Body of pancreas (tissue), 4 donors: ENCODE data around the gene CAPN2. TPM values are rescaled to one million over a fixed set of nuclear protein-coding genes. Genes with fewer than 3 reads are reported as not detected.

Experiments
- ATAC-seq: fragments of 150-250 bp; one replicate; pipeline ENCODE4 v1.9.1; 2016
- DNase-seq, 4 donors: peaks; one replicate each; pipeline ENCODE4 v3.0.0-alpha.2; 2019
- H3K27ac ChIP-seq, 4 donors: fragments of 200-600 bp; sonication (generic); 1 replicate in 3 of 4; 2 replicates in 1 of 4; pipeline versions ENCODE4 v1.5.1 to v1.6.1; 2016 to 2019; ENCODE audit warnings: mild to moderate bottlenecking in 1 of 4, mixed read lengths in 1 of 4, moderate library complexity in 1 of 4
- H3K27me3 ChIP-seq, 2 donors: fragments of 200-600 bp; sonication (generic); one replicate each; pipeline ENCODE4 v1.6.0; 2016; ENCODE audit warnings: mild to moderate bottlenecking in 1 of 2
- H3K36me3 ChIP-seq, 2 donors: fragments of 200-600 bp; sonication (generic); replicated peaks in 1 of 2; 2 replicates each; pipeline ENCODE4 v1.5.1; 2016; ENCODE audit warnings: low read depth in 2 of 2; ENCODE audit not compliant: insufficient read depth in 1 of 2
- H3K4me1 ChIP-seq: fragments of 200-600 bp; sonication (generic); one replicate; pipeline ENCODE4 v1.6.0; 2016
- H3K4me3 ChIP-seq, 2 donors: fragments of 200-600 bp; sonication (generic); 1 replicate in 1 of 2; 2 replicates in 1 of 2; pipeline ENCODE4 v1.5.1; 2016 to 2019
- H3K9me3 ChIP-seq, 3 donors: fragments of 200-600 bp; sonication (generic); 1 replicate in 2 of 3; 2 replicates in 1 of 3; pipeline ENCODE4 v1.5.1; 2016
- CTCF ChIP-seq, 7 experiments: fragments of 450-650 bp in 4 of 7; fragments of 200-600 bp in 3 of 7; sonication (generic) in 3 of 7; IDR thresholded peaks; one replicate each; pipeline ENCODE4 v1.5.1; 2016 to 2019; ENCODE audit warnings: antibody characterized with exemption in 7 of 7
- POLR2A ChIP-seq, 3 donors: fragments of 450-650 bp; IDR thresholded peaks; one replicate each; pipeline ENCODE4 v1.6.1; 2016; ENCODE audit warnings: antibody characterized with exemption in 3 of 3, mild to moderate bottlenecking in 2 of 3
- WGBS, 2 donors: methylation state at CpG; one replicate each; pipeline ENCODE4 v1.1.5; 2017; 5-methylcytosine and 5-hydroxymethylcytosine counted together
- intact Hi-C: fragments of 100-400 bp; cut with DNase I; formaldehyde crosslinking; loops from one replicate; pipeline ENCODE4 v1.15.1; 2023
- total RNA-seq, 2 donors: library from RNA; depleted of rRNA; stranded (reverse); fragments of >200 nt; gene quantifications; one replicate each; pipeline ENCODE4 v1.1.0, GENCODE V29; 2016

CAPN2 gene
- total RNA-seq, 2 donors from 2014 or later, result 85.7 to 90.0 TPM

- intact Hi-C loops, result no loop called here
- DNase-seq, result no peak
- Histone ChIP-seq H3K27me3 (no peaks in the 10 kb centered on the region), H3K36me3 (peaks cover 0 to 21% of the 10 kb centered on the region in 2 donors), H3K4me1 (no peaks in the 10 kb centered on the region), H3K4me3 (no peak overlapping the region), H3K9me3 (no peaks in the 10 kb centered on the region), H3K27ac (no peak overlapping the region)
- 64 to 81% methylated on average over 4 of the region's 4 CpGs for WGBS, 2 donors
- TF ChIP-seq POLR2A (IDR thresholded peaks at IDR 0.05), result no peak
- no peak for TF ChIP-seq CTCF (IDR thresholded peaks at IDR 0.05)
- ATAC-seq, result no peak
Observed at GRCh38 chr1:223793716-223794115, 81.4 kb downstream of the CAPN2 start.

GRCh38 chr1:223794136-223794880 lies 82.0 kb downstream of the CAPN2 start:
- H3K27me3 ChIP-seq, result no peaks in the 10 kb centered on the region
- no peak for ATAC-seq
- DNase-seq, result no peak
- no peak overlapping the region for H3K27ac ChIP-seq
- H3K9me3 ChIP-seq, result no peaks in the 10 kb centered on the region
- TF ChIP-seq CTCF (IDR thresholded peaks at IDR 0.05) (no peak), POLR2A (IDR thresholded peaks at IDR 0.05) (no peak)
- intact Hi-C loops, result no loop called here
- 81 to 83% methylated on average over 9 of the region's 9 CpGs for WGBS, 2 donors
- peaks cover 0 to 24% of the 10 kb centered on the region in 2 donors for H3K36me3 ChIP-seq
- H3K4me3 ChIP-seq, result no peak overlapping the region
- no peaks in the 10 kb centered on the region for H3K4me1 ChIP-seq

GRCh38 chr1:223796210-223796609 lies 83.9 kb downstream of the CAPN2 start:
- no peak for DNase-seq
- 91 to 96% methylated on average over 7 of the region's 7 CpGs for WGBS, 2 donors
- Histone ChIP-seq H3K27me3 (no peaks in the 10 kb centered on the region), H3K4me3 (no peak overlapping the region), H3K4me1 (no peaks in the 10 kb centered on the region), H3K27ac (no peak overlapping the region), H3K36me3 (peaks cover 0 to 40% of the 10 kb centered on the region in 2 donors), H3K9me3 (no peaks in the 10 kb centered on the region)
- ATAC-seq, result no peak
- TF ChIP-seq POLR2A (IDR thresholded peaks at IDR 0.05), result no peak
- TF ChIP-seq CTCF (IDR thresholded peaks at IDR 0.05), result no peak
- intact Hi-C loops, result no loop called here

GRCh38 chr1:223802032-223802431 lies 89.7 kb downstream of the CAPN2 start:
- intact Hi-C loops, result no loop called here
- WGBS, 2 donors, result 92 to 98% methylated on average over 7 of the region's 7 CpGs
- no peaks in the 10 kb centered on the region for H3K9me3 ChIP-seq
- no peaks in the 10 kb centered on the region for H3K27me3 ChIP-seq
- H3K36me3 ChIP-seq, result peaks cover 0 to 55% of the 10 kb centered on the region in 2 donors
- H3K27ac ChIP-seq, result no peak overlapping the region
- TF ChIP-seq CTCF (IDR thresholded peaks at IDR 0.05) (no peak), POLR2A (IDR thresholded peaks at IDR 0.05) (no peak)
- no peak for DNase-seq
- no peaks in the 10 kb centered on the region for H3K4me1 ChIP-seq
- no peak overlapping the region for H3K4me3 ChIP-seq
- no peak for ATAC-seq

- TF ChIP-seq CTCF (IDR thresholded peaks at IDR 0.05) (no peak), POLR2A (IDR thresholded peaks at IDR 0.05) (no peak)
- 84 to 91% methylated on average over 4 of the region's 4 CpGs for WGBS, 2 donors
- Histone ChIP-seq H3K9me3 (no peaks in the 10 kb centered on the region), H3K4me3 (no peak overlapping the region), H3K4me1 (no peaks in the 10 kb centered on the region), H3K27ac (no peak overlapping the region), H3K36me3 (peaks cover 0 to 53% of the 10 kb centered on the region in 2 donors), H3K27me3 (no peaks in the 10 kb centered on the region)
- DNase-seq, result no peak
- ATAC-seq, result no peak
- intact Hi-C loops, result no loop called here
Observed at GRCh38 chr1:223802602-223803001, 90.3 kb downstream of the CAPN2 start.
